ENCODE results near the gene FHOD3. TPM values are rescaled to one million over a fixed set of nuclear protein-coding genes. Genes with fewer than 3 reads are reported as not detected.

The FHOD3 gene
- polyA plus RNA-seq, 1 experiment: 41.1 TPM

- peak; percentile 62 for DNase-seq (ENCODE audit: low read depth, low spot score)
- H3K27me3 ChIP-seq (ENCODE audit: control insufficient read depth, insufficient read depth, low read length): no peaks in the 10 kb centered on the region
- CTCF ChIA-PET: interaction anchor here (1.0 to 2.2 kb wide), 3 partner anchors 16 to 25 kb away, joined by 4 to 25 read pairs (median 4); no protein-coding TSS in a partner anchor
- no peak for TF ChIP-seq CTCF (IDR thresholded peaks at IDR 0.05; ENCODE audit: low read depth, low read length)
- no peak overlapping the region for H3K27ac ChIP-seq (ENCODE audit: low read depth, low read length)
- H3K9me3 ChIP-seq (ENCODE audit: control insufficient read depth, insufficient read depth, low read length): no peaks in the 10 kb centered on the region
- no peak overlapping the region for H3K4me3 ChIP-seq (ENCODE audit: low read depth, low read length)
- POLR2A ChIA-PET: interaction anchor here (0.7 to 1.0 kb wide), 2 partner anchors 20 to 418 kb away, joined by 4 read pairs; no protein-coding TSS in a partner anchor
These were observed 414.4 kb downstream of the FHOD3 start for GRCh38 chr18:36711813-36712444.

DNA sequence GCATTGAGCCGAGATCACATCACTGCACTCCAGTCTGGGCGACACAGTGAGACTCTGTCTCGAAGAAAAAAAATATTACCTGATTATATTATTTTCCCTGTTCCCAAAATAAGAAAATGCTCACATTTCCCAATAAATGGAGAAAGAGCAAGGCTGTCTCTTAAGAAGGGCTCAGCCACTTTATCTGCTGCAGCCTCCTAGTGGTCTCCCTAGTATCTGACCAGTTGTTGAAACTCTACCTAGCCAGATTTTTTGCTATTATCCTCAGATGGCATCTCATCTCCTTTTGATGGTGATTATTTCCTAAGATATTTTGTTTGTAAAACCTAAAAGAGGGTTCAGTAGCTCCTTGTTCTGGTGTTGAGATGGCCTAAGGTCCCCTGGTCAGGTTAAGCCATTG, 417.0 kb downstream of the FHOD3 start:
- ChIA-PET POLR2A (no interaction called here), CTCF (interaction anchor here (0.9 to 1.7 kb wide), 2 partner anchors 10 to 26 kb away, joined by 3 to 13 read pairs; no protein-coding TSS in a partner anchor)
- no peaks in the 10 kb centered on the region for H3K27me3 ChIP-seq (ENCODE audit: control insufficient read depth, insufficient read depth, low read length)
- H3K9me3 ChIP-seq (ENCODE audit: control insufficient read depth, insufficient read depth, low read length): no peaks in the 10 kb centered on the region
- no peak; the same call in 1 of the 2 replicates for TF ChIP-seq CTCF (IDR thresholded peaks at IDR 0.05; ENCODE audit: low read depth, low read length)
- no peak for DNase-seq (ENCODE audit: low read depth, low spot score)
- no peak overlapping the region for H3K4me3 ChIP-seq (ENCODE audit: low read depth, low read length)
- H3K27ac ChIP-seq (ENCODE audit: low read depth, low read length): no peak overlapping the region

- Histone ChIP-seq H3K4me3 (ENCODE audit: low read depth, low read length) (no peak overlapping the region), H3K27ac (ENCODE audit: low read depth, low read length) (no peak overlapping the region), H3K9me3 (ENCODE audit: control insufficient read depth, insufficient read depth, low read length) (no peaks in the 10 kb centered on the region), H3K27me3 (ENCODE audit: control insufficient read depth, insufficient read depth, low read length) (no peaks in the 10 kb centered on the region)
- no peak for TF ChIP-seq CTCF (IDR thresholded peaks at IDR 0.05; ENCODE audit: low read depth, low read length)
- DNase-seq (ENCODE audit: low read depth, low spot score): no peak
- POLR2A ChIA-PET: no interaction called here
- CTCF ChIA-PET: no interaction called here
These were observed 420.1 kb downstream of the FHOD3 start for GRCh38 chr18:36717422-36718110.

- ChIA-PET POLR2A (interaction anchor here (0.9 kb wide), 1 partner anchor 14 kb away, joined by 3 read pairs; no protein-coding TSS in a partner anchor), CTCF (interaction anchor here (1.3 kb wide), 1 partner anchor 31 kb away, joined by 4 read pairs; no protein-coding TSS in a partner anchor)
- Histone ChIP-seq H3K4me3 (ENCODE audit: low read depth, low read length) (no peak overlapping the region), H3K27ac (ENCODE audit: low read depth, low read length) (no peak overlapping the region), H3K9me3 (ENCODE audit: control insufficient read depth, insufficient read depth, low read length) (no peaks in the 10 kb centered on the region), H3K27me3 (ENCODE audit: control insufficient read depth, insufficient read depth, low read length) (no peaks in the 10 kb centered on the region)
- no peak for DNase-seq (ENCODE audit: low read depth, low spot score)
- no peak for TF ChIP-seq CTCF (IDR thresholded peaks at IDR 0.05; ENCODE audit: low read depth, low read length)
These were observed 421.3 kb downstream of the FHOD3 start for GRCh38 chr18:36718705-36719328.

Measured in AG04450 (cell line).